ENCODE data around the gene PARVB. TPM values are rescaled to one million over a fixed set of nuclear protein-coding genes. Genes with fewer than 3 reads are reported as not detected.

The PARVB gene
- total RNA-seq, 1 donor, result 19.0 TPM

DNA sequence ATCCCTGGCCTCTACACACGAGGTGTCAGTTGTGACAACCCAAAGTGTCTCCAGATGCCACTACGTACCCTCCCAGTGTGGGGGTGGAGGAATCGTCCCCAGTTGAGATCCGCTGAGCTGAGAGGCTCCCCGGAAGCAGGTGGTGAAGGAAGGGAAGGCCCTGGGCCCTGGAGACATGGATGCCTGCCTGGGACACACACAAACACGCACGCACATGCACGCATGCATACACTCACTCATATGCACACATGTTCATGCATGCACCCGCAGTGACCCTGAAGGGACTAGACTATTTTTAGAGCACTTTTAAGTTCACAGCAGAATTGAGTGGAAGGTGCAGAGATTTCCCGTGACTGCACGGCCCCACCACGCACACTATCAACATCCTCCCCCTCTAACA is 50.9 kb downstream of the PARVB start:
- H3K4me3 ChIP-seq (ENCODE audit: low read depth, low read length), result no peak overlapping the region
- no peak for DNase-seq (ENCODE audit: low read depth)
- TF ChIP-seq, protein P1, sequence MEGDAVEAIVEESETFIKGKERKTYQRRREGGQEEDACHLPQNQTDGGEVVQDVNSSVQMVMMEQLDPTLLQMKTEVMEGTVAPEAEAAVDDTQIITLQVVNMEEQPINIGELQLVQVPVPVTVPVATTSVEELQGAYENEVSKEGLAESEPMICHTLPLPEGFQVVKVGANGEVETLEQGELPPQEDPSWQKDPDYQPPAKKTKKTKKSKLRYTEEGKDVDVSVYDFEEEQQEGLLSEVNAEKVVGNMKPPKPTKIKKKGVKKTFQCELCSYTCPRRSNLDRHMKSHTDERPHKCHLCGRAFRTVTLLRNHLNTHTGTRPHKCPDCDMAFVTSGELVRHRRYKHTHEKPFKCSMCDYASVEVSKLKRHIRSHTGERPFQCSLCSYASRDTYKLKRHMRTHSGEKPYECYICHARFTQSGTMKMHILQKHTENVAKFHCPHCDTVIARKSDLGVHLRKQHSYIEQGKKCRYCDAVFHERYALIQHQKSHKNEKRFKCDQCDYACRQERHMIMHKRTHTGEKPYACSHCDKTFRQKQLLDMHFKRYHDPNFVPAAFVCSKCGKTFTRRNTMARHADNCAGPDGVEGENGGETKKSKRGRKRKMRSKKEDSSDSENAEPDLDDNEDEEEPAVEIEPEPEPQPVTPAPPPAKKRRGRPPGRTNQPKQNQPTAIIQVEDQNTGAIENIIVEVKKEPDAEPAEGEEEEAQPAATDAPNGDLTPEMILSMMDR (IDR thresholded peaks at IDR 0.05; ENCODE audit: insufficient read depth, low read depth, low read length), result no peak

DNA sequence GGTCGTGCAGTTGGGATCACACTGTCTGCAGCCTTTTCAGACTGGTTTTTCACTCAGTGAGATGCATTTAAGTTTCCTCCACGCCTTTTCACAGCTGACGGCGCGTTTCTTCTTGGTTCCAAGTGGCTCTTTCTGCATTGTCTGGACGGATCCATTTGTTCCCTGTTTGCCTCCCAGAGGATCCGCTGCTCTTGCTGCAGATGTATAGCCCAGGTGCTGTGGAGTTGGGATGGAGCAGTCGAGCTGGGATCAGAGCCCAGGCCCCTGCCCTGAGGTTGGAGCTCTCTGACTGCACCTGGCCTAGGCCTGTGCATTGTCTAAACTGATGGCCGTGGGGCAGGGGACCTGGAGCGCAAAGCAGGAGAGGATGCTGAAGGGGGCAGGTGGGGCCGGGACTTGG is 51.6 kb downstream of the PARVB start:
- no peak for DNase-seq (ENCODE audit: low read depth)
- H3K4me3 ChIP-seq (ENCODE audit: low read depth, low read length), result no peak overlapping the region
- TF ChIP-seq, protein P1 (IDR thresholded peaks at IDR 0.05; ENCODE audit: insufficient read depth, low read depth, low read length), result no peak

DNA sequence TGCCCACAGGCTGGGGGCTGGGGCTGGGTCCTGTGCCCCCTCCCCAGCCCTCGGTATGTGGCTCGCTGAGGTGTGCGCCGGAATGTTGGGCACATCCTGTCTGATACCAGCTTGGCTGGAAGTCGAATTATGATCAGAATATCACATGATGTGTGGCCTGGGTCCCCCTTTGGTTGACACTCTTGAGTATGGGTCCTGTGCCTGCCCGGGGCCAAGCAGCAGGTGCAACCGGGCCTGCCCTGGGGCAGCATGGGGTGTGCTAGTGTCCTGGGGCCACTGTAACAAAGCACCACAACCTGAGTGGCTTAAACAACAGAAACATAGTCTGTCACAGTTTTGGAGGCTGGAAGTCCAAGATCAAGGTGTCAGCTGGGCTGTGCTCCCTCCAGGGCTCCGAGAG is 52.7 kb downstream of the PARVB start:
- TF ChIP-seq, protein P1 (IDR thresholded peaks at IDR 0.05; ENCODE audit: insufficient read depth, low read depth, low read length), result no peak
- DNase-seq (ENCODE audit: low read depth), result no peak
- H3K4me3 ChIP-seq (ENCODE audit: low read depth, low read length), result no peak overlapping the region

DNA sequence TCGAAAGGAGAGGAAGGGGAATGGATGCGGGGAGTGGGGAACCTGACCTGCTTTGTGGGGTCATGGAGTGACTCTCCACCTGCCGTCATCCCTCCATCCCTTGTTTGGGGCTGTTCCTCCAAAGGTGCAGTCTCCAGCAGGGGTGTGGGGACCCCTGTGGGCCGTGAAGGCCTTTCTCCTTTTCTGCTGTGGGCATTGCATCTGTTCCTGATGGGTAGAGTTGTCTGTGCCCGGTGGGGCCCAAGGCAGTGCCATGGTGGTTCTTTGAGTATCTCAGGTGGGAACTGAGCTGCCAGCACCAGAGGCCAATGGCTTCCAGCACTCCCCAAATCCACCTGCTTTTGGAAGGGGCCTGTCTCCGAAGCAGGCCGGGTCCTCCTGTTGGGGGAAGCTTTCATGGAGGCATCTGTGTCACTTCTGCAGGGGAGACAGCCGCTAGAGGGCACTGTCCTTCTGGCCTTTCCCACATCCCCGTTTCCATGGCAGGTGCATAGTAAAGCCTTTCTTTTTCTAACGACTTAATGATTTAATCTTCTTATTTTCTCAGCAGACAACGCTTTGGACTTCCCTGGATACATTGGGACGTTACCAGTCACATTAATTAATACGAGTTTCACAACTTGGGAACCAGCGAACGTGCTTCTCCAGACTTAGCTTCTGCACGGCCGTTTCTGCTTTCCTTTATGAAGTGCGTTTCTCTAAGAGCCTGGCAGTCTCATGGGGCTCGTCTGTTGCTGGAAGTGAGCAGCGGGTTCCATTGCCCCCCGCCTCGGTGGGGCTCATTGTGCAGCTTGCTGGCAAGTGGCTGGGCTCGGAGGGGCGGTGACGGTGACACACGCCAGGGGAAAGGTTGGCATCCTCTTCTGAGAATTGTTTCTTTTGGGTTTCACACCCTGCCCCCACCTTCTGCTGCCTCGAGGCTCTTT is 57.1 kb downstream of the PARVB start:
- no peak overlapping the region for H3K4me3 ChIP-seq (ENCODE audit: low read depth, low read length)
- peak; percentile 71 for DNase-seq (ENCODE audit: low read depth)
- TF ChIP-seq, protein P1 (IDR thresholded peaks at IDR 0.05; ENCODE audit: insufficient read depth, low read depth, low read length), result peak; percentile 94

DNA sequence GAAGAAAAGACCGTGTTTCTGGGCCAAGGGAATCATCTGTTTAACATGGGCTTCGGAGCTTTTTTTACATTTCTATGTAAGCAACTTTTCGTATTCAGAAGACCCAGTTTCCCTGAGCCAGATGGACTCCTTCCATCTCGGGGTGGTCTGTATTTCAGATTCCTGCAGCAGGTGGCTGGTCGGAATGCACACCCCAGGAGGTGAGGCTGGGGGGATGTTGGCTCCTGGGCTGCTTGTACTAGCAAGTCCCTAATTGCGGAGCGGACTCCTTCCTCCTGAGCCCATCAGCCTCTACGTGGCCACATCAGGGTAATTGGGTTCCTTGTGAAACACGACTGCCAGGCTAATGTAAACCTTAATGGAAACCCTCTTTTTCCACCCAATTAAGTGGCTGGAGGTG is 58.7 kb downstream of the PARVB start:
- TF ChIP-seq, protein P1 (IDR thresholded peaks at IDR 0.05; ENCODE audit: insufficient read depth, low read depth, low read length), result no peak
- DNase-seq (ENCODE audit: low read depth), result no peak
- H3K4me3 ChIP-seq (ENCODE audit: low read depth, low read length), result no peak overlapping the region

DNA sequence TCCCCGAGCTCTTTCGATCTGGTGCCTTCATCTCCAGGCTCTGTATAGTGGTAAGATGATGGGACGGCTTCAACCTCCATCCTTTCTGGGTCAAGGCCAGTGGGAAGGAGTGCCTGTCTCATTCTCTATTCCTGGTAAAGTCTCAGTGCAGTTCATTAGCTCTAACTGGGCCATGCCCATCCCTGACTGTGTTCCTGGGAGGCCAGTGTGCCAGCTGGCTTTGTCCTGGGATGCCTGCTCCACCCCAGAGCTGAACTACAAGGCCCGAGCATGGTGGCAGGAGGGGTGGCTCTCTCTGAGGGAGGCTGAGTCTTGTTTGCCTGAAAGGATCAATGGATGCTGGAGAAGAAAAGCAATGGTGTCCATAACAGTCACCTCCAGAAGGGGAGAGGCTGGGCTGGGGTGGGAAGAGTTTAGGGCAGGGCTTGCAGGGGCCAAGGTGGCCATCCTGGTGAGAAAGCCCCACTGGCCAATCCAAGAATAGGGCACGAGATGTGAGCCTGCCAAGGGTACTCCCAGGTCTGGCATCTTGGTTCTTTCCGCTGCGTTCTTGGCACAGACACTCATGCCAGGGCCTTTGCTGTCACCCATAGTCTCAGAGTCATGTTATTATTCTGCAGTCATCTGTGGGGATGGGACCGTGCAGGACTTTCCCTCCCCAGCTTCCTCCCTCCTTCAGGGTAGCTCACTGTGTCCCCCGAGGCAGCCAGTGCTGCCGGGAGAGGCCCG is 60.1 kb downstream of the PARVB start:
- DNase-seq (ENCODE audit: low read depth), result no peak
- TF ChIP-seq, protein P1 (IDR thresholded peaks at IDR 0.05; ENCODE audit: insufficient read depth, low read depth, low read length), result no peak
- H3K4me3 ChIP-seq (ENCODE audit: low read depth, low read length), result no peak overlapping the region
